K562 (cell line): Measurements from ENCODE around the gene SMARCC1. TPM values are rescaled to one million over a fixed set of nuclear protein-coding genes. Genes with fewer than 3 reads are reported as not detected.

Experiments
- AFF4 ChIP-seq: sonication (generic); formaldehyde crosslinking; IDR thresholded peaks from 2 replicates; pipeline ENCODE4 v1.8.0; 2023; ENCODE audit warnings: mild to moderate bottlenecking, missing genetic modification reagents
- BHLHE40 ChIP-seq: IDR thresholded peaks from 2 replicates; pipeline ENCODE4 v1.6.1; 2011; ENCODE audit warnings: low read length, improper control_type of control experiment
- CAMTA2 ChIP-seq: fragments of 250-450 bp; sonication (Bioruptor Pico); conservative IDR thresholded peaks from 2 replicates; pipeline ENCODE4 v1.5.1; 2022
- CUX1 ChIP-seq: fragments of 200-800 bp; sonication (Bioruptor generic); IDR thresholded peaks from 2 replicates; pipeline ENCODE4 v1.6.1; 2016; ENCODE audit warnings: missing genetic modification characterization, missing compliant biosample characterization
- E2F6 ChIP-seq, 2 experiments: IDR thresholded peaks; 2 replicates each; pipeline ENCODE4 v1.6.1; 2011; ENCODE audit warnings: borderline replicate concordance in 1 of 2, control low read depth in 1 of 2, low read depth in 1 of 2, low read length in 1 of 2, mild to moderate bottlenecking in 1 of 2, mixed read lengths in 1 of 2, moderate library complexity in 1 of 2; ENCODE audit not compliant: insufficient read depth in 1 of 2, insufficient read length in 1 of 2, poor library complexity in 1 of 2, severe bottlenecking in 1 of 2; ENCODE audit errors: extremely low read depth in 1 of 2
- GABPB2 ChIP-seq: fragments of 250-450 bp; sonication (Bioruptor Pico); conservative IDR thresholded peaks from 2 replicates; pipeline ENCODE4 v1.5.1; 2021; ENCODE audit warnings: mild to moderate bottlenecking
- NONO ChIP-seq, 2 experiments: fragments of 200-400 bp in 1 of 2; fragments of 450-650 bp in 1 of 2; formaldehyde crosslinking in 1 of 2; IDR thresholded peaks; 2 replicates each; pipeline ENCODE4 v1.6.1; 2017; ENCODE audit warnings: low read depth in 2 of 2, mild to moderate bottlenecking in 2 of 2, moderate library complexity in 2 of 2, low read length in 1 of 2
- PHB2 ChIP-seq: fragments of 450-650 bp; IDR thresholded peaks from 2 replicates; pipeline ENCODE4 v1.6.1; 2017; ENCODE audit warnings: low read depth
- PKNOX1 ChIP-seq: fragments of 450-650 bp; IDR thresholded peaks from 2 replicates; pipeline ENCODE4 v1.6.1; 2016
- PRPF4 ChIP-seq: fragments of 200-400 bp; formaldehyde crosslinking; IDR thresholded peaks from one replicate; pipeline ENCODE4 v1.6.1; 2017; ENCODE audit warnings: low read length, low read depth, mild to moderate bottlenecking; ENCODE audit not compliant: insufficient read depth, poor library complexity, severe bottlenecking
- XRCC5 ChIP-seq: fragments of 200-400 bp; formaldehyde crosslinking; IDR thresholded peaks from 2 replicates; pipeline ENCODE4 v1.6.1; 2017; ENCODE audit warnings: low read depth, mild to moderate bottlenecking, low read length
- ZFPM2 ChIP-seq: fragments of 250-450 bp; sonication (Bioruptor Pico); IDR thresholded peaks from 2 replicates; pipeline ENCODE4 v1.5.1; 2022; ENCODE audit warnings: mild to moderate bottlenecking
- ZNF408 ChIP-seq: fragments of 250-450 bp; sonication (Bioruptor Pico); IDR thresholded peaks from 2 replicates; pipeline ENCODE4 v1.4.0; 2020; ENCODE audit warnings: low read depth, mild to moderate bottlenecking, moderate library complexity
- ZNF77 ChIP-seq: fragments of 250-450 bp; sonication (Bioruptor Pico); IDR thresholded peaks from 2 replicates; pipeline ENCODE4 v1.5.0; 2020
- ZSCAN29 ChIP-seq: fragments of 450-650 bp; IDR thresholded peaks from 2 replicates; pipeline ENCODE4 v1.6.1; 2017
- polyA plus RNA-seq, 8 experiments: library from polyadenylated mRNA; depleted of rRNA in 4 of 8; stranded (reverse) in 5 of 8; unstranded in 3 of 8; fragments of >200 nt; fragmentation: Nextera tagmentation in 2 of 8; fragmentation: Illumina TruSeq in 1 of 8; extraction: Ambion mirVana in 2 of 8; extraction: Trizol in 1 of 8; gene quantifications; 2 replicates each; pipeline versions ENCODE4 v1.2.1 to v1.2.3, GENCODE V29; 2011 to 2014; ENCODE audit warnings: inconsistent platforms in 1 of 8, missing spikeins in 1 of 8
- total RNA-seq, 7 experiments: library from RNA; depleted of rRNA in 6 of 7; stranded (reverse); fragments of >200 nt in 6 of 7; fragmentation: Illumina TruSeq in 2 of 7; extraction: Trizol in 2 of 7; gene quantifications; 2 replicates each; pipeline versions ENCODE4 v1.2.1 to v1.2.3, GENCODE V29; 2011 to 2021; ENCODE audit warnings: low replicate concordance in 1 of 7

The SMARCC1 gene
- total and polyA plus RNA-seq, 9 of the 15 experiments (the other 6 are each of a cell fraction or from before 2014, with no cell fraction given) = 20.7 to 199 (median 66.0) TPM

GRCh38 chr3:47578691-47579632 is 202.7 kb downstream of the SMARCC1 start, which contains the start of gene CSPG5 (continued):
- TF ChIP-seq CUX1 (CRISPR knock-in tag) (no peak), ZFPM2 (CRISPR knock-in tag) (no peak), GABPB2 (CRISPR knock-in tag) (no peak), PHB2 (no peak), NONO (IDR thresholded peaks at IDR 0.05; ENCODE audit: low read depth in 2 of 2, low read length in 1 of 2) (peak in 1 of 2 experiments; percentile 61; a peak in 1 of 4 replicates), AFF4 (no peak), ZNF408 (CRISPR knock-in tag) (no peak), CAMTA2 (no peak), BHLHE40 (no peak), ZSCAN29 (no peak), PKNOX1 (no peak), E2F6 (IDR thresholded peaks at IDR 0.05; ENCODE audit: borderline replicate concordance in 1 of 2, extremely low read depth in 1 of 2, insufficient read depth in 1 of 2, insufficient read length in 1 of 2, low read depth in 1 of 2, low read length in 1 of 2, poor library complexity in 1 of 2, severe bottlenecking in 1 of 2) (peak; percentile 36 to 80), PRPF4 (no peak), ZNF77 (no peak), XRCC5 (no peak)
